ENCODE data around the gene MS4A12.
"Not testable (repeated sequence)": the region's sequence is repeated elsewhere in the genome, so short reads cannot be mapped to it uniquely, and the experiment has no call there.

MS4A12 gene, protein sequence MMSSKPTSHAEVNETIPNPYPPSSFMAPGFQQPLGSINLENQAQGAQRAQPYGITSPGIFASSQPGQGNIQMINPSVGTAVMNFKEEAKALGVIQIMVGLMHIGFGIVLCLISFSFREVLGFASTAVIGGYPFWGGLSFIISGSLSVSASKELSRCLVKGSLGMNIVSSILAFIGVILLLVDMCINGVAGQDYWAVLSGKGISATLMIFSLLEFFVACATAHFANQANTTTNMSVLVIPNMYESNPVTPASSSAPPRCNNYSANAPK

DNA sequence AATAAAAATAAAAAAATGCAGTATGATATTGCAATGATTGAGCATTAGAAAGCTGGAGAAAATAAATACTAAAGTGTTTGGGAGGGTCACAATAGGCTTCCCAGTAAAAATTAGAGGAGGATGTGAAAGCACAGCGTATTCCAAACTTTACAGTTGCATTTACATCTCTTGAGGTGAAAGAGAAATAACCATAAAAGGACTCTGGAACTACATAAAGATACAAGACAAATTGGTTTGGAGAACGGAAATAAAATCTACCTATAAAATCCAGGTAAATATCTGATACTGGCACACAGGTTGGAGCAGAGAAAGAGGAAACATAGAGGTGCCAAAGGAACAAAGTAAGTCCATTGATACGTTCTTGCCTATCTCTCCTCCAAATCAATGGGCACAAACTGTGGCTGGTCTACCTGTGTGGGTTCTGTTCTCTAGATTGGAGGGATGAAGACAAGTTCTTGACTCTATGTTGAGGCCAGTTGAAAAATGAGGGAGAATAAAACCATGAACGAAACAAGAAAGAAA is at the start of gene MS4A12:
MS4A12 (plus strand) TSS at position 291 of the 522 bp plus-strand sequence. CDS start 4,541 bp downstream, outside the sequence.
- ATAC-seq, result no peak

- ATAC-seq, result no peak
Observed at GRCh38 chr11:60447070-60447469, 45.5 kb upstream of the MS4A12 start.

GRCh38 chr11:60447846-60448245 is 44.7 kb upstream of the MS4A12 start:
- no peak for ATAC-seq

- not testable (repeated sequence) for ATAC-seq
Observed at GRCh38 chr11:60451185-60451584, 41.4 kb upstream of the MS4A12 start.

GRCh38 chr11:60454212-60454611 is 38.4 kb upstream of the MS4A12 start:
- no peak for ATAC-seq

DNA sequence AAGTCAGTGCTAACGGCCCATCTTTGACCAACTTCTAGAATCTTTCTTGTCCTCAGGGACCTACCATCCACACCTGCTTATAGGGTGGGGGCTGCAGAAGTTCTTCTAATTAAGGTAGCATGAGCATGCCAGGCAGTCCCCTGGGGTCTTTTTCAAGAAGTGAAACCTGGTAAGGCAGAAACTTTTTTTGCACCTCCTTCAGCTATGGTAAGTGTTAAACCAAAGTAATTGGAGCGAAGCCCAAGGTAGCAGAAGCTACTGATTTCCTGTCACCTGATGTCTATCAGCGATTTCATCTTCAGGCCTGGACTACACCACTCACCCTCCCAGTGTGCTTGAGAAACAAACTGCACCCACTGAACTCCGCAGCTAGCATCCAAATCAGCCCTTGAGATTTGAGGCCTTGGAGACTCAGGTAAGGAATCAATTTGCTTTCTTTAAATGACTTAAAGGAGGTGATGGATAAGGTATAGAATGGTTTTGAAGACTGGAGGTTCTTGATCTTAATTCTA is 37.0 kb upstream of the MS4A12 start, which contains the start of gene MS4A1:
MS4A1 (plus strand) TSS at position 317 of the 512 bp plus-strand sequence. CDS start 6,528 bp downstream, outside the sequence.
- peak; percentile 60 to 72 for ATAC-seq

GRCh38 chr11:60457576-60457975 is 35.0 kb upstream of the MS4A12 start:
- ATAC-seq, result no peak

DNA sequence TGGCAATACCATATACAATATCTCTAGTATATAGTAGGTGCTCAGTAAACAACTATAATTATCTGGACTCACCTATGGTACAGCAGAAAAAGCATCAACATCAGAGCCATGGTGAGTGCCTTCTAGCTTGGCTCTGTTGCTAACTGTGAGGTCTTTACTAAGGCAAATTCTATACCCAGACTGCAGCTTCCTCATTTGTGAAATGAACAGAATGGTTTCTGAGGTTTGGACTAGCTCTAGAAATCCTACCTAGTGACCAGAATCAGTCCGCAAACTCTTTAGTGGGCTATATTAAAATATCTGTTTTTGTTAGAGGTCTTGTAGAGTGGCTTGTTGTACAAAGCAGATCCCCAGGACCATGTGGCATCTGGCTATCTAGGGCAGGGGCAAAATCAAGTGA is 33.2 kb upstream of the MS4A12 start:
- ATAC-seq, result peak in 1 of 2 donors; percentile 35

GRCh38 chr11:60468829-60469228 is 23.7 kb upstream of the MS4A12 start:
- no peak for ATAC-seq

DNA sequence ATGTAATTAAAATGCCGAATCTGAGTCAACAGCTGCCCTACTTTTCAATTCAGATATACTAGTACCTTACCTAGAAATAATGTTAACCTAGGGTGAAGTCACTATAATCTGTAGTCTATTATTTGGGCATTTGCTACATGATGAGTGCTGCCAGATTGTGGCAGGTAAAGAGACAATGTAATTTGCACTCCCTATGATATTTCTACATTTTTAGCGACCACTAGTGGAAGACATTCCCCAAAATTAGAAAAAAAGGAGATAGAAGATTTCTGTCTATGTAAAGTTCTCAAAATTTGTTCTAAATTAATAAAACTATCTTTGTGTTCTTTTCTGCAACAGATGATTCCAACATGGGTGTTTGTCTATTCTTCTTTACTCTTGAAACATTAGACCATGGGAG is 22.9 kb upstream of the MS4A12 start:
- ATAC-seq, result no peak

GRCh38 chr11:60477035-60477445 is 15.5 kb upstream of the MS4A12 start:
- ATAC-seq, result no peak

GRCh38 chr11:60482361-60482760 is 10.2 kb upstream of the MS4A12 start:
- no peak for ATAC-seq

- ATAC-seq, result peak; percentile 67 to 81
Observed at GRCh38 chr11:60485987-60486386, 6.6 kb upstream of the MS4A12 start.

DNA sequence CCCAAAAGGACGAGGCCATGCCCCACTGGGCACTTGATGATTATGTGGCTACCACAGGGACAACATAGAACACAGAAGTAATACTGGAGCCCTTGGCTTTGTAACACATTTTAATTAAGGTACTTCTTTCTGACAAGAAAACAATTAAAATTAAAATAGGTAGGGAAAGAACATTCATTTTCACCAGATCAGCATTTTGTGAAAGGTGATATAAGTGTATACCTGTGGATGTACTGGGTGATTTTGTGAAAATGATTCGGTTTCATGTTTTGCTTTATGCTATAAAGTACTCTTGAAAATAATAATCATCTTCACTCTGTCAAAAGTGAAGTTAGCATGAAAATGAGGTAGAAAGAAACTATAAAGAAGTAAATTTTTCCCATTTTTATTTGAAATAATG is 876 bp downstream of the MS4A12 start:
- no peak for ATAC-seq

DNA sequence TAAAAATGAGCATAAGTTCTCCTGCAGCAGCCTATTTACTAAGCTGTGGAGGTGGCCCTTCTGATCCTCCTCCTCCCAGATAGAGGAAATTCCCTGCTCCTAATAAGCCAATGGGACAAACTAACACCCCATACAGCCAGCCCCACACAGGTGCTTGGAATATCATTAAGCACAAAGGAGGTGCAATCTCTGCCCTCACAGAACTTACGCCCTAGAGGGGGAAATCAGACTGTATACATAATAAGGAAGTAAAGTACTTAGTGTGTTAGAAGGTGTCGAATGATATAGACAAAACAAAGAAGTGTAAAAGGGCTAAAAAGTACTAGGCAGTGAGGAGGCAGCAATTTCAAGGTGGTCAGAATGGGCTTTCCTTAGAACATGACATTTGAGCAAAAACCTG is 5.8 kb downstream of the MS4A12 start:
- no peak for ATAC-seq

- ATAC-seq, result peak; percentile 36 to 48
Observed at GRCh38 chr11:60498853-60499252, 6.3 kb downstream of the MS4A12 start.

DNA sequence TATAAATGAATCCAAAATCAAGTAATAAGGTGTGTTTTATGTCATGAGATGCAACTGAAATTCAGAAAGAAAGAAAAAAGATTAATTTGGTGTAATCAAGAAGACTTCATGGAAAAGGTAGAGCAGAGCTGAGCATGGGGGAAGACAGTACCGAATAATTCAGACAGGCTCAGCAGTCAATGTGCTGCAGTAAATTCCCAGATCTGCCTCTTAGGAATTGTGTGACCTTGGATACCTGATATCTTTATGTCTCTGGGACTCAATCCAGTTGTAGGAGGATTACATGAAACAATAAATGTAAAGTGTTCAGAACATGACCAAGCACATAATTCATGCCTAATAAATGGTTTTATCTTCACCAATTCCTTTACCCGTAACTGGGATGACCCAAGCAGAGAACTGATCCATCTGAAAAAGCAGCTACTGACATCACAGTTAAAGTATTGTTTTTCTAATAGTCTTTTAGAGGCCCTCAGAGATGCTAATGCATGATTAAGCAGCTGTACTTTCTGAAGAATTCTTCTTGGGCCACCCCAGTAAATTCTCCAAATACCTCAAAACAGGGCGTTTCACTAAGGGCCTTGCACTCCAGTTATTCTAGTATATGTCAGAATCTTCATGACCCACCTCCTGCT is 7.8 kb downstream of the MS4A12 start:
- no peak for ATAC-seq

DNA sequence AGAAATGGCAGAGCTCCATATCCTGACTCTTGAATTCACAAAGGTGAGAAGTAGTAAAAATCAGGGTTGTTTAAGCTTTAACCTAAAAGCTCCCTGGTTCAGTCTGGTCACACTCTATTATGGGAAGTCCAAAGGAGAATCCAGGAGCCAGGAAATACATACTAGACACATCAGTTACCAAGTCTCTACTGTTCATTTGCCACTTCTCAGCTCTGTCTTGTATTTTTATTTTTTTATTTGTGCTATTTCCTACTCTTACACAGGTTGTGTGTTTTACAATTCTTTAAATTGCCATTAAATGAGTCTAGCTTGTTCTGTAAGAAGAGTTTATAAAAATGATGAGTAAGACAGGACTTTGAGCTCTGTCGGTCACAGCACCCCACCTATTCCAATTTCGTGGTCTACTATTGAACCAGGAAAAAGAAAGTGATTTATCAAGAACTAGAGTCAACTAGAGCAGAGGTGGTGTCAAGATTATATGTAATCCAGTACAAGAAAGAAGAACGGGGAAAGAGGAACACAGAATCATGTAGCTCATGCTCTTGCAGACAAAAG is 9.7 kb downstream of the MS4A12 start:
- no peak for ATAC-seq

DNA sequence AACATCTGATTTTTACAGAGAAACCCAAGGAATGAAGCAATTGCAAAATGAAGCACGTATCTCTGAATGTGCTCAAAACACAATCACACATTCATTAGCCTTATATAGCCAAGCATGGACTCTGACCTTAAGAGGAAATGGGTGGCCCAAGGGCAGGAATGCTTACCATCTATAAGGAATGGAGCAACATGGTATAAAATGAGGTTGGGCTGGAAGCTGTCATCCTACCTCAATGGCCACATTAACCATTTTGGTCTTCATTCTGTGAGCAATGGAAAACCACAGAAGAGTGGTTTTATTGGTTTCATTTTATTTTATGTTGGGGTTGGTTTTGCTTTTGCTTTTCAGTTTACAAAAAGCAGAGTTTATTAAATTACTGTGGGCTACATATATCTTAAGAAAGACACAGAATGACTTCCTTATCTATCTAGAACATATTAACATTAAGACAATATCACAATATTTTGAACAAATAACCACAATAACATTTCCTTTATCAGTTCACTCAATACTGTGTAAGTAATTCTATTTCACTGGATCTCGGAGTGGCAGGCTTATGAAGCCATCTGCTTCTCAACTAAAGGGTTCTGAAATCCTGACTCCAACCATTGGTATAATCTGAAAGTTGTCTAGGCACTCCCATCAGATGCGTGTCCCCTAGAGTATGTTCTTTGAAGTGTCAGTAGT is 11.8 kb downstream of the MS4A12 start:
- ATAC-seq, result peak; percentile 61 to 65

- ATAC-seq, result not testable (repeated sequence)
Observed at GRCh38 chr11:60509609-60510008, 17.0 kb downstream of the MS4A12 start.

- ATAC-seq, result not testable (repeated sequence)
Observed at GRCh38 chr11:60510209-60510608, 17.6 kb downstream of the MS4A12 start.

DNA sequence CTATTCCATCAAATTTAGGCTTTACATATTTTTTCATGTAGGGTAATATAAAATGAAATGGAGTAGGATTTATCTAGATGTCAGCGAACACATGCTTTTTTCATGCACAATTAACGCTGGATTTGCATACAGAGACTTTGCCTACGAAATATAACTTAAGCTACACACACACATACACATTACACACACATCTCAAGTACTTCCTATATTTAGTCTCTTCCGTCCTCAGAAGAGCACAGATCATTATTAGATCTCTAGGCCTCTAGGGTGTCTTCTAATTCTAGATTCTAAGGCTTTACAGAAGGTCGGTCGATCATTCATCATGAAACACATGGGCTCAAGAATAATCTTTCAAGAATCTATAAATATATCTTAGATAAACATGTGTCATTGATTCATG is 18.8 kb downstream of the MS4A12 start:
- no peak for ATAC-seq

DNA sequence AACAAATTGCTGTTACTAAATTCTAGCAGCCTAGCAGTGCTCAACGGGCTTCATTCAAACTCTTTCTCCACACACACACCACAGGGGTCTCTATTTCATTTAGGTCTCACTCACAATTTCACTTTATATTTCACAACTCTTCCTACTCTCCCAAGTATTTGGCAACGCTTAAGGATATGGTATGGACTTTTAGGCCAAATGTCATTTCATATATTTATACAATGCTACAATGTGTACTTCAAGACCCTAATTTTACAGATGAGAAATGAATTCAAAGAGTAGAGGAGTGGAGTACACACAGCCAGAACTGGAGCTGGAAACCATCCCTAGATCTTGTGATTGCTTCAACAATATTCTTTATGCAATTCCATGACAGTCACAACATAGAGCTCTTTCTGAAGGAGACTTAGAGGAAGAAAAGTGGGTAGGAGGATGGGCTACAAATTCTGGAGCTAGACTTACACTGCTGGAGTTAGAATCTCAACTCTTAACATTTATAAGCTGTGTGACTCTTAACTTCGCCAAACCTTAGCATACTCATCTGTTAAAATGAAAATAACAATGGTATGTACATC is 20.2 kb downstream of the MS4A12 start:
- ATAC-seq, result no peak

All from activated CD4-positive, CD25-positive, alpha-beta regulatory T cell treated with anti-CD3 and anti-CD28 coated beads, Interleukin-2, amount 50 U/mL, for 24 hours (primary cell).